ENCODE results near the gene SMCR8. TPM values are rescaled to one million over a fixed set of nuclear protein-coding genes. Genes with fewer than 3 reads are reported as not detected.
"Not testable (repeated sequence)": the region's sequence is repeated elsewhere in the genome, so short reads cannot be mapped to it uniquely, and the experiment has no call there.

The SMCR8 gene
- total RNA-seq, 4 donors from 2014 or later, result 16.7 to 28.3 (median 19.6) TPM

- H3K4me3 ChIP-seq (replicated peaks in 1 of 3), result no peak overlapping the region
- no peak overlapping the region for H3K27ac ChIP-seq
- H3K4me1 ChIP-seq, result no peaks in the 10 kb centered on the region
- no peak for TF ChIP-seq POLR2A (IDR thresholded peaks at IDR 0.05)
- no peak for TF ChIP-seq CTCF (IDR thresholded peaks at IDR 0.05)
- WGBS, 2 donors, result 77 to 90% methylated on average over 8 of the region's 8 CpGs
- DNase-seq, result no peak
- H3K27me3 ChIP-seq, result no peaks in the 10 kb centered on the region
- H3K9me3 ChIP-seq, result no peaks in the 10 kb centered on the region
- intact Hi-C loops (cut with DNase I), result no loop called here
- no peaks in the 10 kb centered on the region for H3K36me3 ChIP-seq
These were observed 53.9 kb downstream of the SMCR8 start for GRCh38 chr17:18368946-18369345.

GRCh38 chr17:18370761-18371160 is 55.7 kb downstream of the SMCR8 start:
- DNase-seq, result no peak
- TF ChIP-seq POLR2A (IDR thresholded peaks at IDR 0.05), result no peak
- no peak for TF ChIP-seq CTCF (IDR thresholded peaks at IDR 0.05)
- no peaks in the 10 kb centered on the region for H3K36me3 ChIP-seq
- intact Hi-C loops (cut with DNase I), result no loop called here
- H3K9me3 ChIP-seq, result no peaks in the 10 kb centered on the region
- H3K4me3 ChIP-seq (replicated peaks in 1 of 3), result no peak overlapping the region
- no peaks in the 10 kb centered on the region for H3K27me3 ChIP-seq
- WGBS, 2 donors, result 62 to 77% methylated on average over 5 of the region's 5 CpGs
- no peaks in the 10 kb centered on the region for H3K4me1 ChIP-seq
- no peak overlapping the region for H3K27ac ChIP-seq

GRCh38 chr17:18371455-18371854 is 56.4 kb downstream of the SMCR8 start:
- Histone ChIP-seq H3K4me1 (no peaks in the 10 kb centered on the region), H3K36me3 (no peaks in the 10 kb centered on the region), H3K4me3 (replicated peaks in 1 of 3) (no peak overlapping the region), H3K27ac (no peak overlapping the region), H3K9me3 (no peaks in the 10 kb centered on the region), H3K27me3 (no peaks in the 10 kb centered on the region)
- 80 to 88% methylated on average over 7 of the region's 7 CpGs for WGBS, 2 donors
- DNase-seq, result no peak
- no peak for TF ChIP-seq CTCF (IDR thresholded peaks at IDR 0.05)
- TF ChIP-seq POLR2A (IDR thresholded peaks at IDR 0.05), result no peak
- intact Hi-C loops (cut with DNase I), result no loop called here

- H3K4me3 ChIP-seq (replicated peaks in 1 of 3); H3K27ac ChIP-seq; intact Hi-C loops (cut with DNase I); H3K27me3 ChIP-seq; H3K36me3 ChIP-seq; H3K9me3 ChIP-seq; DNase-seq: not testable (repeated sequence)
- WGBS, 2 donors, result 87 to 93% methylated on average over 6 of the region's 6 CpGs
- H3K4me1 ChIP-seq, result peaks cover 10 to 13% of the 10 kb centered on the region in 2 donors
These were observed 58.1 kb downstream of the SMCR8 start for GRCh38 chr17:18373181-18373580.

GRCh38 chr17:18374216-18374615 is 59.1 kb downstream of the SMCR8 start:
- intact Hi-C loops (cut with DNase I), result no loop called here
- no peaks in the 10 kb centered on the region for H3K9me3 ChIP-seq
- peaks cover 10 to 14% of the 10 kb centered on the region in 2 donors for H3K4me1 ChIP-seq
- no peaks in the 10 kb centered on the region for H3K27me3 ChIP-seq
- no peak overlapping the region for H3K27ac ChIP-seq
- H3K36me3 ChIP-seq, result no peaks in the 10 kb centered on the region
- WGBS, 2 donors, result 92% methylated on average over 7 of the region's 7 CpGs
- DNase-seq, result no peak
- no peak for TF ChIP-seq CTCF (IDR thresholded peaks at IDR 0.05)
- no peak for TF ChIP-seq POLR2A (IDR thresholded peaks at IDR 0.05)
- no peak overlapping the region for H3K4me3 ChIP-seq (replicated peaks in 1 of 3)

Small RNA genes lying within 50 kb of the gene (microRNA-seq; reads per million reads assigned to microRNA genes)
- not detected for gene MIR6778

Other genes with a start within 250 kb of the SMCR8 start
- 10 to 100 TPM; 35.3 to 88.8 (median 59.2) TPM for gene DRG2, start 227.3 kb upstream of the SMCR8 start, total RNA-seq
- gene MYO15A, start 206.5 kb upstream of the SMCR8 start, total RNA-seq, result 1 to 10 TPM; 1.3 to 3.6 (median 1.7) TPM
- gene ALKBH5, start 131.5 kb upstream of the SMCR8 start, total RNA-seq, result 100 to 1,000 TPM; 123 to 169 (median 159) TPM
- 10 to 100 TPM; 14.5 to 19.4 (median 17.5) TPM for gene LLGL1, start 89.7 kb upstream of the SMCR8 start, total RNA-seq
- gene FLII, start 56.6 kb upstream of the SMCR8 start, total RNA-seq, result 100 to 1,000 TPM; 231 to 259 (median 241) TPM
- 10 to 100 TPM; 25.7 to 47.0 (median 34.9) TPM for gene MIEF2, start 54.6 kb upstream of the SMCR8 start, total RNA-seq
- 10 to 100 TPM; 31.3 to 34.5 (median 32.5) TPM for gene TOP3A, start 299 bp upstream of the SMCR8 start, total RNA-seq
- gene SHMT1, start 48.3 kb downstream of the SMCR8 start, total RNA-seq, result 100 to 1,000 TPM in 1 of 4 donors, 10 to 100 TPM in 3; 59.9 to 117 (median 82.7) TPM
- 1 to 10 TPM in 1 of 4 donors, under 1 TPM in 2, not detected in 1; 0.40 to 1.4 (median 0.89) TPM for gene EVPLL, start 62.5 kb downstream of the SMCR8 start, total RNA-seq
- gene LGALS9C, start 161.5 kb downstream of the SMCR8 start, total RNA-seq, result not detected